Embryonic facial prominence (tissue), 1 donor: ENCODE results near the gene ACAP3.

Experiments
- DNase-seq: peaks from one replicate; pipeline ENCODE4 v3.0.0-alpha.2; 2016; ENCODE audit errors: extremely low spot score

The ACAP3 gene

GRCh38 chr1:1307923-1308755 is at the start of gene ACAP3, which contains the start of gene PUSL1:
Gene ACAP3, minus strand, starts transcription at chr1:1307930. Its CDS starts 115 bp downstream, at chr1:1307815.
Gene PUSL1, plus strand, starts transcription at chr1:1308597. Its CDS starts 47 bp downstream, at chr1:1308644.
- DNase-seq = peak; percentile 70

GRCh38 chr1:1356796-1357401 is 49.2 kb upstream of the ACAP3 start:
- no peak for DNase-seq

GRCh38 chr1:1356166-1356795 is 48.6 kb upstream of the ACAP3 start:
- no peak for DNase-seq

GRCh38 chr1:1355416-1355815 is 47.7 kb upstream of the ACAP3 start:
- no peak for DNase-seq

- no peak for DNase-seq
Measured at GRCh38 chr1:1354271-1355247, 46.8 kb upstream of the ACAP3 start.

- DNase-seq = no peak
Measured at GRCh38 chr1:1353389-1354151, 45.8 kb upstream of the ACAP3 start.

- no peak for DNase-seq
Measured at GRCh38 chr1:1352786-1353388, 45.2 kb upstream of the ACAP3 start.

GRCh38 chr1:1351511-1352427 is 44.0 kb upstream of the ACAP3 start:
- no peak for DNase-seq

- DNase-seq = no peak
Measured at GRCh38 chr1:1349256-1350012, 41.7 kb upstream of the ACAP3 start, which contains the start of gene DVL1. Gene DVL1, minus strand, starts transcription at chr1:1349418. Its CDS starts 353 bp downstream, at chr1:1349065.

- no peak for DNase-seq
Measured at GRCh38 chr1:1348420-1349255, 40.9 kb upstream of the ACAP3 start.

- DNase-seq = no peak
Measured at GRCh38 chr1:1347663-1348419, 40.1 kb upstream of the ACAP3 start.

- no peak for DNase-seq
Measured at GRCh38 chr1:1347026-1347595, 39.4 kb upstream of the ACAP3 start.

- DNase-seq = no peak
Measured at GRCh38 chr1:1346501-1346890, 38.8 kb upstream of the ACAP3 start.

GRCh38 chr1:1345860-1346500 is 38.2 kb upstream of the ACAP3 start:
- no peak for DNase-seq

GRCh38 chr1:1345384-1345783 is 37.7 kb upstream of the ACAP3 start:
- no peak for DNase-seq
